HEK293 (cell line): ENCODE results near the gene GYPC.

Experiments used
- CTCF ChIA-PET: fragments of 350-600 bp; formaldehyde crosslinking; extraction: SDS; loops from one replicate; lab custom pipeline; 2021; ENCODE audit warnings: antibody characterized with exemption; lab: Yijun Ruan, JAX
- POLR2A ChIA-PET: fragments of 300-600 bp; formaldehyde crosslinking; extraction: SDS; loops from one replicate; lab custom pipeline; 2020; ENCODE audit warnings: antibody characterized with exemption, inconsistent platforms; lab: Yijun Ruan, JAX
- H3K27ac ChIP-seq: fragments of 200-500 bp; sonication (Bioruptor generic); 2 replicates; pipeline ENCODE4 v1.5.1; 2014; ENCODE audit warnings: low read depth, low read length, control low read depth, inconsistent platforms; ENCODE audit errors: extremely low read depth
- H3K36me3 ChIP-seq, 2 experiments: fragments of 200-500 bp in 1 of 2; sonication (Bioruptor generic) in 1 of 2; 1 replicate in 1 of 2; 2 replicates in 1 of 2; pipeline ENCODE4 v1.5.1; 2014 to 2017; ENCODE audit warnings: inconsistent platforms in 2 of 2, low read length in 2 of 2; ENCODE audit not compliant: control insufficient read depth in 2 of 2, insufficient read depth in 1 of 2
- H3K4me1 ChIP-seq: fragments of 200-500 bp; sonication (Bioruptor generic); 2 replicates; pipeline ENCODE4 v1.5.1; 2014; ENCODE audit warnings: mild to moderate bottlenecking, low read length, inconsistent platforms; ENCODE audit not compliant: control insufficient read depth, insufficient read depth
- H3K4me3 ChIP-seq: 2 replicates; pipeline ENCODE4 v1.5.1; 2011; ENCODE audit warnings: low read depth, mild to moderate bottlenecking, control low read depth, low read length, moderate library complexity
- H3K9me3 ChIP-seq: fragments of 200-500 bp; sonication (Bioruptor generic); 2 replicates; pipeline ENCODE4 v1.5.1; 2014; ENCODE audit warnings: low read depth, low read length, inconsistent platforms; ENCODE audit not compliant: control insufficient read depth, insufficient read depth
- ATF2 ChIP-seq: fragments of 450-650 bp; formaldehyde crosslinking; IDR thresholded peaks from 2 replicates; pipeline ENCODE4 v1.5.1; 2016; ENCODE audit warnings: missing biosample characterization, missing genetic modification characterization, low read depth
- GLI2 ChIP-seq: fragments of 450-650 bp; formaldehyde crosslinking; IDR thresholded peaks from 2 replicates; pipeline ENCODE4; 2017; ENCODE audit warnings: missing biosample characterization, missing genetic modification characterization, low read depth, borderline replicate concordance
- HIC1 ChIP-seq: fragments of 450-650 bp; formaldehyde crosslinking; IDR thresholded peaks from 2 replicates; pipeline ENCODE4 v1.5.1; 2016; ENCODE audit warnings: missing biosample characterization, missing genetic modification characterization
- KLF7 ChIP-seq: fragments of 450-650 bp; formaldehyde crosslinking; IDR thresholded peaks from 2 replicates; pipeline ENCODE4 v1.5.1; 2016; ENCODE audit warnings: missing biosample characterization, missing genetic modification characterization, borderline replicate concordance
- OSR2 ChIP-seq: fragments of 450-650 bp; formaldehyde crosslinking; IDR thresholded peaks from 2 replicates; pipeline ENCODE4 v1.5.1; 2016; ENCODE audit warnings: missing biosample characterization, missing genetic modification characterization
- OVOL3 ChIP-seq: fragments of 450-650 bp; formaldehyde crosslinking; IDR thresholded peaks from 2 replicates; pipeline ENCODE4 v1.5.1; 2016; ENCODE audit warnings: missing biosample characterization, missing genetic modification characterization
- RBAK ChIP-seq: fragments of 450-650 bp; formaldehyde crosslinking; IDR thresholded peaks from 2 replicates; pipeline ENCODE4 v1.5.1; 2016; ENCODE audit warnings: missing biosample characterization, missing genetic modification characterization
- REPIN1 ChIP-seq: fragments of 450-650 bp; formaldehyde crosslinking; IDR thresholded peaks from 2 replicates; pipeline ENCODE4 v1.5.1; 2017; ENCODE audit warnings: missing biosample characterization, missing genetic modification characterization, low read depth
- SALL2 ChIP-seq: fragments of 450-650 bp; formaldehyde crosslinking; IDR thresholded peaks from 2 replicates; pipeline ENCODE4 v1.5.0; 2017; ENCODE audit warnings: missing biosample characterization, mild to moderate bottlenecking, missing genetic modification characterization, borderline replicate concordance
- TSHZ1 ChIP-seq: fragments of 450-650 bp; formaldehyde crosslinking; IDR thresholded peaks from 2 replicates; pipeline ENCODE4 v1.5.1; 2016; ENCODE audit warnings: missing biosample characterization, missing genetic modification characterization, borderline replicate concordance
- ZFP41 ChIP-seq: fragments of 450-650 bp; formaldehyde crosslinking; IDR thresholded peaks from 2 replicates; pipeline ENCODE4 v1.5.1; 2016; ENCODE audit warnings: missing biosample characterization, missing genetic modification characterization, borderline replicate concordance
- ZIC2 ChIP-seq: fragments of 450-650 bp; formaldehyde crosslinking; IDR thresholded peaks from 2 replicates; pipeline ENCODE4 v1.5.1; 2016; ENCODE audit warnings: missing biosample characterization, missing genetic modification characterization
- ZNF138 ChIP-seq: fragments of 450-650 bp; formaldehyde crosslinking; IDR thresholded peaks from 2 replicates; pipeline ENCODE4 v1.5.1; 2016; ENCODE audit warnings: missing biosample characterization, missing genetic modification characterization, borderline replicate concordance
- ZNF169 ChIP-seq: fragments of 450-650 bp; formaldehyde crosslinking; IDR thresholded peaks from 2 replicates; pipeline ENCODE4 v1.5.1; 2016; ENCODE audit warnings: missing biosample characterization, missing genetic modification characterization
- ZNF184 ChIP-seq: fragments of 450-650 bp; IDR thresholded peaks from 2 replicates; pipeline ENCODE4 v1.5.1; 2018; ENCODE audit warnings: missing biosample characterization, mild to moderate bottlenecking, missing genetic modification characterization
- ZNF221 ChIP-seq: fragments of 450-650 bp; formaldehyde crosslinking; IDR thresholded peaks from 2 replicates; pipeline ENCODE4 v1.5.1; 2017; ENCODE audit warnings: missing biosample characterization, missing genetic modification characterization, borderline replicate concordance
- ZNF366 ChIP-seq: fragments of 450-650 bp; formaldehyde crosslinking; conservative IDR thresholded peaks from 2 replicates; pipeline ENCODE4 v1.5.1; 2016; ENCODE audit warnings: missing biosample characterization, missing genetic modification characterization
- ZNF391 ChIP-seq: fragments of 450-650 bp; formaldehyde crosslinking; IDR thresholded peaks from 2 replicates; pipeline ENCODE4 v1.5.1; 2016; ENCODE audit warnings: low read depth, missing biosample characterization, missing genetic modification characterization, borderline replicate concordance
- ZNF423 ChIP-seq: fragments of 450-650 bp; formaldehyde crosslinking; IDR thresholded peaks from 2 replicates; pipeline ENCODE4 v1.5.1; 2016; ENCODE audit warnings: missing biosample characterization, missing genetic modification characterization
- ZNF514 ChIP-seq: fragments of 450-650 bp; formaldehyde crosslinking; IDR thresholded peaks from 2 replicates; pipeline ENCODE4 v1.5.1; 2016; ENCODE audit warnings: missing biosample characterization, missing genetic modification characterization
- ZNF548 ChIP-seq: fragments of 450-650 bp; formaldehyde crosslinking; IDR thresholded peaks from 2 replicates; pipeline ENCODE4 v1.5.1; 2016; ENCODE audit warnings: missing biosample characterization, missing genetic modification characterization
- ZNF596 ChIP-seq: fragments of 450-650 bp; IDR thresholded peaks from 2 replicates; pipeline ENCODE4 v1.5.0; 2018; ENCODE audit warnings: missing biosample characterization, mild to moderate bottlenecking, missing genetic modification characterization, moderate library complexity
- ZNF660 ChIP-seq: fragments of 450-650 bp; IDR thresholded peaks from 2 replicates; pipeline ENCODE4 v1.5.1; 2018; ENCODE audit warnings: missing biosample characterization, mild to moderate bottlenecking, missing genetic modification characterization
- ZNF785 ChIP-seq: fragments of 450-650 bp; formaldehyde crosslinking; IDR thresholded peaks from 2 replicates; pipeline ENCODE4 v1.5.1; 2016; ENCODE audit warnings: missing biosample characterization, missing genetic modification characterization
- ZNF843 ChIP-seq: fragments of 450-650 bp; formaldehyde crosslinking; IDR thresholded peaks from 2 replicates; pipeline ENCODE4 v1.5.1; 2016; ENCODE audit warnings: missing biosample characterization, missing genetic modification characterization

The GYPC gene

GRCh38 chr2:126707191-126707590 is 51.2 kb downstream of the GYPC start (continued):
- TF ChIP-seq ZNF785: no peak
- no peak for TF ChIP-seq ZNF660 (tag by site-specific recombination)
- no peak for TF ChIP-seq SALL2 (tag by site-specific recombination)
- no peak for TF ChIP-seq TSHZ1 (tag by site-specific recombination)
- TF ChIP-seq ZNF138 (tag by site-specific recombination): no peak
- TF ChIP-seq, all 188 proteins: peak for 0

GRCh38 chr2:126707941-126708340 is 52.0 kb downstream of the GYPC start:
- CTCF ChIA-PET: no interaction called here
- no peaks in the 10 kb centered on the region for H3K9me3 ChIP-seq
- no peak overlapping the region for H3K4me3 ChIP-seq
- no peak overlapping the region for H3K27ac ChIP-seq
- POLR2A ChIA-PET: no interaction called here
- TF ChIP-seq REPIN1 (tag by site-specific recombination) (no peak), ZNF596 (tag by site-specific recombination) (no peak), GLI2 (tag by site-specific recombination) (no peak), ZNF169 (no peak), ZNF184 (tag by site-specific recombination) (no peak), ZNF514 (no peak), HIC1 (no peak), ZIC2 (no peak), OVOL3 (tag by site-specific recombination) (no peak), KLF7 (tag by site-specific recombination) (no peak), ZNF548 (tag by site-specific recombination) (no peak), OSR2 (no peak), ZNF221 (no peak), RBAK (no peak), ZNF391 (tag by site-specific recombination) (no peak), ZNF366 (tag by site-specific recombination) (no peak), ZNF423 (tag by site-specific recombination) (no peak), ATF2 (no peak), ZNF843 (tag by site-specific recombination) (no peak), ZFP41 (no peak)
- TF ChIP-seq, all 188 proteins: peak for 0
- Histone ChIP-seq H3K36me3 (no peaks in the 10 kb centered on the region), H3K4me1 (no peaks in the 10 kb centered on the region)
